ENCODE results near the gene SNRPA1.

The SNRPA1 gene

DNA sequence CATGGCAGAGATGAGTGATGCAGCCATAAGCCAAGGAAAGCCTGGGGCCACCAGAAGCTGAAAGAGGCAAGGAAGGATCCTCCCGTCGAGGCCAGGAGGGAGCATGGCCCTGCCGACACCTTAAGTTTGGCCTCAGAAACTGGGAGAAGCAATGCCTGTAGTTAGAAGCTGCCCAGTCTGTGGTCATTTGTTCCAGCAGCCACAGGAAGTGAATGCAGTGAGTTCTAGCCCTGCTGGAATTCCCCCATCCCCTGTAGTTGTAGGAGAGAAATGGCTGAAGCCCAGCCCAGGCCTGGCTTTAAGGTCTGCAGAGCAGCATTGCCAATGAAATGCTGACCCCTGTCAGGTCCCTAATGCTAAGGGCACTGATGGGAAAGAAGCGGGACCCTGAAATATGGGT lies 31.0 kb downstream of the SNRPA1 start:
- H3K27ac ChIP-seq: no peak overlapping the region
- no peak for TF ChIP-seq CTCF (conservative IDR thresholded peaks at IDR 0.05)

DNA sequence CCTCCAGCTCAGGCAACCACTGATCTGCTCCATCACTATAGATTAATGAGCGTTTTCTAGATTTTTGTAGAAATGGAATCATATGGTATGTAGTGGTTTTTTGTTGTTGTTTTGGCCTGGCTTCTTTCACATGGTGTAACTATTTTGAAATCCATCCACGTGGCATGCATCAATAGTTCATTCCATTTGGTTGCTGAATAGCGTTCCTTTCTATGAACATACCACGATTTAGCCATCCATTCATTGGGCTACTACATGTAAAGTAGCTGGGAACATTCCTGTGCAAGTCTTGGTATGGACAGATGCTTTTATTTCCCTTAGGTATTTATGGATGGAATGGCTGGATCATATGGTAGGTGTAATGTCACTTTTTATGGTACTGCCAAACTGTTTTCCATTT lies 32.5 kb downstream of the SNRPA1 start:
- TF ChIP-seq CTCF (conservative IDR thresholded peaks at IDR 0.05): no peak
- H3K27ac ChIP-seq: no peak overlapping the region

GRCh38 chr15:101258238-101259144 lies 36.6 kb downstream of the SNRPA1 start:
- H3K27ac ChIP-seq: no peak overlapping the region
- peak; percentile 96 for TF ChIP-seq CTCF (conservative IDR thresholded peaks at IDR 0.05)

DNA sequence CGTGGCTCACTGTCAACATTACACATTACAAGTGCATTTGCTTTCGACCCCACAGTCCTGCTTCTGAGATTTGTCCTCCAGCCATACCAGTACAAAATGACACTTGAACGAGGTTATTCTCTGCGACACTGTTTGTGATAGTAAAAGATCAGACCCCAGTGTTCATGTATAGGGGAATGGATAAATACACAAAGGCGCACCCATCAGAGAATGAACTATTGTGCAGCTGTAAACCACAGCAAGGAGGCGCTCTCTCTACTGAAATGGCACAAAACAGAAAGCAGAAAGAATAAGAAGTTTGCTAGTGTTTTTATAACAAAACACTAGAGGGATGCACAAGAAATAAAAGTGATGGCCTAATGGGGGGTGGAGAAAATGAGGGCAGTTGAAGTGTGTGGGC lies 38.3 kb downstream of the SNRPA1 start:
- no peak overlapping the region for H3K27ac ChIP-seq
- TF ChIP-seq CTCF (conservative IDR thresholded peaks at IDR 0.05): peak; percentile 16; the same call in 1 of the 2 replicates

DNA sequence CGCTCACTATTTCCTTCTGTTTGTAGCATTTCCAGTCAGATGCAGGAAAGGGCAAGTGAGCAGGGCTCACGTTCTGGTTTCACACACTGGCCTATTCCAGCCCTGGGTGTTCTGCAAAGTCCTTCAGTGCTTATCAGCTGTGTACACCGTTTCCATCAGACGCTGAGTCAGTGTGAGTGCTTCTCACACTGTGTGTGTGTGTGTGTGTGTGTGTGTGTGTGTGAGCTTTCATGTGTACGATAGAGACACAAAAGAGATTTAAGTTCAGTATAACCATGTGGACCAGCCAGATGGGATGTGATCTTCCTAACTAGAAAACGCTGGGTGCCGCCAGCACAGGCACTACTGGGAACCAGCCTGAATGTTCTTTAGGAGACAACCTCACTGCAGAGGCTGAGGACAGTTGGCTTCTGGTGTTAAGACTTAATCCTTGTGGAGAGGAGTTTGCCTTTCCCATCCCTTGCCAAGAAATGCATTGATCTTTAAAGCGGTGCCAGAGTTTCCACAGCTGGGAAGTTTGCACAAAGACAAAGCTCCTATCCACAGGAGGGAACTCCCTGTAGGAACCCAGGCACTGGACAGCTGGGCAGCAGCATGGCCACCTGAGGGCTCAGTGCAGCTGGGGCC lies 39.3 kb downstream of the SNRPA1 start:
- peak overlapping the region; percentile 13; the same call in 1 of the 2 replicates for H3K27ac ChIP-seq
- no peak for TF ChIP-seq CTCF (conservative IDR thresholded peaks at IDR 0.05)

DNA sequence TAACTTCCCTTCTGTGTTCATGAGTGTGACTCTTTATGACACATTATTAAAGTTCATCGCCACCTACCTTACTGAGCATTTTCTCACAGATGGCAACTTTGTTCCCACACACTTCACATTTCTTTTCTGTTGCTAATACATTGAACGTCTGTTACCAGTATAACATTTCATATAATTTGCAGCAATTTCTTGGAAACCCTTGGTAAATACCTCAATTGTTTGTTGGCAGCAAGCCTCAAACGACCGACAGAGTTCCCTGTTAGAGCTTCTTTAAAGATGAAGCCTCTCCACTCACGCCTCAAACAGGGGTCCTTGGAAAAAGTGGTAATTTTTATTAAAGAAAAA lies 40.0 kb downstream of the SNRPA1 start:
- no peak for TF ChIP-seq CTCF (conservative IDR thresholded peaks at IDR 0.05)
- 0 out of 2 replicates have a peak overlapping the region, but pooled peaks have one; percentile 13 for H3K27ac ChIP-seq

GRCh38 chr15:101254157-101255050 lies 40.6 kb downstream of the SNRPA1 start:
- no peak for TF ChIP-seq CTCF (conservative IDR thresholded peaks at IDR 0.05)
- H3K27ac ChIP-seq: no peak overlapping the region

Data from VCaP (cell line).